GM19452 (cell line): Measurements from ENCODE around the gene EVI2A.
A peak's percentile ranks its signal among the peaks of the same experiment; 100 is the strongest.
"Not testable (repeated sequence)": the region's sequence is repeated elsewhere in the genome, so short reads cannot be mapped to it uniquely, and the experiment has no call there.

Source experiments
- ATAC-seq: cut with Tn5 transposase; IDR thresholded peaks from one replicate; pipeline ENCODE4 v1.9.1; 2021; ENCODE audit not compliant: unreplicated experiment

The EVI2A gene

GRCh38 chr17:31313982-31314781, 7.2 kb downstream of the EVI2A start, which contains the start of gene EVI2B:
EVI2B (minus strand) TSS chr17:31314054; CDS start chr17:31305609, 8,445 bp downstream.
- no peak for ATAC-seq

GRCh38 chr17:31312223-31312622, 9.2 kb downstream of the EVI2A start:
- ATAC-seq: not testable (repeated sequence)

- ATAC-seq: no peak
Observed at GRCh38 chr17:31311526-31311925, 9.9 kb downstream of the EVI2A start.

GRCh38 chr17:31310886-31311285, 10.5 kb downstream of the EVI2A start:
- ATAC-seq: no peak

- no peak for ATAC-seq
Observed at GRCh38 chr17:31310260-31310659, 11.2 kb downstream of the EVI2A start.

- ATAC-seq: peak; percentile 46
Observed at GRCh38 chr17:31309556-31309955, 11.9 kb downstream of the EVI2A start.

GRCh38 chr17:31308372-31309334, 12.8 kb downstream of the EVI2A start:
- ATAC-seq: no peak

GRCh38 chr17:31307640-31308039, 13.8 kb downstream of the EVI2A start:
- ATAC-seq: no peak

- ATAC-seq: no peak
Observed at GRCh38 chr17:31299624-31300023, 21.8 kb downstream of the EVI2A start.

GRCh38 chr17:31297090-31297489, 24.3 kb downstream of the EVI2A start, which contains the start of gene OMG:
OMG (minus strand) TSS chr17:31297239; CDS start chr17:31296331, 908 bp downstream.
- no peak for ATAC-seq

GRCh38 chr17:31296142-31296541, 25.3 kb downstream of the EVI2A start:
- no peak for ATAC-seq

GRCh38 chr17:31295489-31295871, 25.9 kb downstream of the EVI2A start:
- no peak for ATAC-seq

- ATAC-seq: no peak
Observed at GRCh38 chr17:31294820-31295488, 26.5 kb downstream of the EVI2A start.

GRCh38 chr17:31294231-31294630, 27.2 kb downstream of the EVI2A start:
- ATAC-seq: no peak

GRCh38 chr17:31293581-31293980, 27.8 kb downstream of the EVI2A start:
- no peak for ATAC-seq

GRCh38 chr17:31291820-31292219, 29.6 kb downstream of the EVI2A start:
- ATAC-seq: no peak

- ATAC-seq: no peak
Observed at GRCh38 chr17:31289790-31290189, 31.6 kb downstream of the EVI2A start.

GRCh38 chr17:31287932-31288331, 33.5 kb downstream of the EVI2A start:
- not testable (repeated sequence) for ATAC-seq

GRCh38 chr17:31286587-31286986, 34.8 kb downstream of the EVI2A start:
- no peak for ATAC-seq

- no peak for ATAC-seq
Observed at GRCh38 chr17:31283841-31284240, 37.6 kb downstream of the EVI2A start.

GRCh38 chr17:31281061-31281460, 40.4 kb downstream of the EVI2A start:
- ATAC-seq: no peak
